ENCODE measurements around the gene SPAG17.

The SPAG17 gene

DNA sequence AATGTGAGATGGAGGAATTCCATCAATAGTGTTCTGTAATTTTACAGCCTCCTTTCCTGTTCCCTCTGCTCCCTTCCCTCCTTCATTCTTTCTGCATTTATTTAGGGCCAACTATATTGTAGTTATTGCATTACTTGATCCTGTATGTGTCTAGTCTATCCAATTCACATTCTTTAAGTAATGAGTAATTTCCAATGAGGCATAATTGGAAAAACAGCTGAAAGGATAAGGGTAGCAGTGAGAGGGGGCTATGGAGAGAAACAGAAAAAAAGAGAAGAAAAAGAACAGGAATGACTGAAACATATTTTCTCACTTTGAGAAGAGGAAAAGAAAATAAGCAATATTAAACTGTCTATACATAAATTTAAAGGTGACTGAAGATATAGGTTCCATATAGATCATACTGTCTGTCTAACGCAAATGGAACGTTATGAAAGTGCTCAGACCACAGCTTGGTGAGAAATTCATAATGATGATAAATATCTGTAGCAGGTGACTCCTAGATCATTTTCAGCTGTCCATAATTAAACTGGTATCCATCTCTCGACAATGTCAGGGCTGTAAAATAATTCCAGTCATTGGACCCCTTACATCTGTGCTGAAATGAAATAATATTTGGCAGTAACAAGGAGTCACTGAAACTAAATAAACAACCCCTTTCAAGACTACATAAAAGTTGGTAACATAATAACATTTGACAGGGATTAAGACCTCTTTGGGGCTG lies 61.8 kb downstream of the SPAG17 start:
- no peaks in the 10 kb centered on the region for H3K27me3 ChIP-seq (ENCODE audit: insufficient read depth, poor library complexity, severe bottlenecking)
- TF ChIP-seq, protein P1, sequence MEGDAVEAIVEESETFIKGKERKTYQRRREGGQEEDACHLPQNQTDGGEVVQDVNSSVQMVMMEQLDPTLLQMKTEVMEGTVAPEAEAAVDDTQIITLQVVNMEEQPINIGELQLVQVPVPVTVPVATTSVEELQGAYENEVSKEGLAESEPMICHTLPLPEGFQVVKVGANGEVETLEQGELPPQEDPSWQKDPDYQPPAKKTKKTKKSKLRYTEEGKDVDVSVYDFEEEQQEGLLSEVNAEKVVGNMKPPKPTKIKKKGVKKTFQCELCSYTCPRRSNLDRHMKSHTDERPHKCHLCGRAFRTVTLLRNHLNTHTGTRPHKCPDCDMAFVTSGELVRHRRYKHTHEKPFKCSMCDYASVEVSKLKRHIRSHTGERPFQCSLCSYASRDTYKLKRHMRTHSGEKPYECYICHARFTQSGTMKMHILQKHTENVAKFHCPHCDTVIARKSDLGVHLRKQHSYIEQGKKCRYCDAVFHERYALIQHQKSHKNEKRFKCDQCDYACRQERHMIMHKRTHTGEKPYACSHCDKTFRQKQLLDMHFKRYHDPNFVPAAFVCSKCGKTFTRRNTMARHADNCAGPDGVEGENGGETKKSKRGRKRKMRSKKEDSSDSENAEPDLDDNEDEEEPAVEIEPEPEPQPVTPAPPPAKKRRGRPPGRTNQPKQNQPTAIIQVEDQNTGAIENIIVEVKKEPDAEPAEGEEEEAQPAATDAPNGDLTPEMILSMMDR (IDR thresholded peaks at IDR 0.05; ENCODE audit: poor library complexity, severe bottlenecking): no peak
- ATAC-seq (ENCODE audit: low read depth) (no peak; the same call in 2 of the 3 replicates), DNase-seq (ENCODE audit: low spot score) (no peak)
- no peak overlapping the region for H3K4me3 ChIP-seq (ENCODE audit: severe bottlenecking)
- peak overlapping the region; percentile 76 for H3K27ac ChIP-seq (ENCODE audit: poor library complexity, severe bottlenecking)
- H3K4me1 ChIP-seq (ENCODE audit: insufficient read depth, poor library complexity, severe bottlenecking): peaks cover 35% of the 10 kb centered on the region
- H3K9me3 ChIP-seq (ENCODE audit: severe bottlenecking): no peaks in the 10 kb centered on the region
- H3K36me3 ChIP-seq (ENCODE audit: low read depth): no peaks in the 10 kb centered on the region

DNA sequence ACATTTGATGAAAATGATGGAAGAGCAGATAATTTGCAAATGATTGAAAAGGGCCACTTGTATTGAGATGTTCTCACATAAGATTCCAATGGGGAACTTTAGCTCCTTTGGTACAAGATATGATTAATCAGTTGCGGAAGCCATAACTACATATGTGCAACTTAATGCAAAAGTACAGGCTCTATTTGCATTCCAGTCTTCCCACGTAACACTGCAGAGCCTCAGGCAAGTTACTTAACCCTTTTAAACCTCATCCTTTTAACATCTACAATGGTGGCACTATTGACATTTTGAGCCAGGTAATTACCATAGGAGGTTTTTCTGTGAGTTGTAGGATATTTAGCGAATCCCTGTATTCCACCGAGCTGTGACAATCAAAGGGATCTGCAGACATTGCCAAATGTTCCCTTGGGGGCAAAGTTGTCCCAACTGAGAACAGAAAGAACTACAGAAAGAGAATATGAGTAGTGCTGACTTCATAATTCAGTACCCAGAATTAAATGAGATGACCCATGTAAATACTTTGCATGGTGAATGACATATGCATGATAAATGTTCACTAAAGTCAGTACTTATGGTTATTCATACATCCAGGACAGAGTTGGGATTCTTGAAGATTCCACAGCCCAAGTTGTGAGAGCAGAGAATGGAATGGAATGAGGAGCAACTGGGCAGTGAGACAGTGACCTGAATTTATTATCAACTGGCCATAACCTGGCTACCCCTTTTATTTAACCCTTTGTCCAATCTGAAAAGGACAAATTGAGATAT lies 62.6 kb downstream of the SPAG17 start:
- Histone ChIP-seq H3K27ac (ENCODE audit: poor library complexity, severe bottlenecking) (peak overlapping the region; percentile 76), H3K4me1 (ENCODE audit: insufficient read depth, poor library complexity, severe bottlenecking) (peaks cover 37% of the 10 kb centered on the region), H3K4me3 (ENCODE audit: severe bottlenecking) (no peak overlapping the region), H3K27me3 (ENCODE audit: insufficient read depth, poor library complexity, severe bottlenecking) (no peaks in the 10 kb centered on the region), H3K9me3 (ENCODE audit: severe bottlenecking) (no peaks in the 10 kb centered on the region), H3K36me3 (ENCODE audit: low read depth) (no peaks in the 10 kb centered on the region)
- no peak for DNase-seq (ENCODE audit: low spot score)
- peak; percentile 91 for ATAC-seq (ENCODE audit: low read depth)
- TF ChIP-seq, protein P1 (IDR thresholded peaks at IDR 0.05; ENCODE audit: poor library complexity, severe bottlenecking): no peak

DNA sequence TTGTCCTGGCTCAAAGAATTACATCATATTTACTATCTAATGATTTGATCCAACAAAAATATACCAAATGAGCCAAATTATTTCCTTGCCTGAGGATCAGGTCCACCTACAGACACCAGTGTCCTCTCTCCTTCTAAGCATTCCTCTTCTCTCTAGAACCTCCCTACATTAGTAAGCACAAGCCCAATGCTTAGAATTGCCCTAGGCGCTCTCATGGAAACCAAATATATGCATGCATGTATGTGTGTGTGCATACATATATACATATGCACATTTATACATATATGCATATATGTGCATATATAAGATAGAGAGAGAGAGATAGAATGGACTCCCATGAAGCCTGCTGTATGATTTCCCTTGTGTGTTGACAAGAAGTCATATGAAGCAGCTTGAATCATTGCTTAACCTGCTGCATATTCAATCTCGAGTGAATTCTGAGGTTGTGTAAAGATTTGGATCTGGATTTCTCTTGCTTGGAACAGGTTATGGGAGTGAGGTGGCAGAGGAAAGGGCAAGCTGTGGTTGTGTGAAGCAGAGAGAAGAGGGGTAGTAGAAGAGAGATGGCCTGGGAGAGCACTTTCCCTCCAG lies 66.1 kb downstream of the SPAG17 start:
- Histone ChIP-seq H3K27ac (ENCODE audit: poor library complexity, severe bottlenecking) (peak overlapping the region; percentile 16), H3K4me3 (ENCODE audit: severe bottlenecking) (no peak overlapping the region), H3K27me3 (ENCODE audit: insufficient read depth, poor library complexity, severe bottlenecking) (no peaks in the 10 kb centered on the region), H3K36me3 (ENCODE audit: low read depth) (no peaks in the 10 kb centered on the region), H3K9me3 (ENCODE audit: severe bottlenecking) (no peaks in the 10 kb centered on the region), H3K4me1 (ENCODE audit: insufficient read depth, poor library complexity, severe bottlenecking) (peaks cover 49% of the 10 kb centered on the region)
- ATAC-seq (ENCODE audit: low read depth) (no peak), DNase-seq (ENCODE audit: low spot score) (no peak)
- TF ChIP-seq, protein P1 (IDR thresholded peaks at IDR 0.05; ENCODE audit: poor library complexity, severe bottlenecking): no peak

DNA sequence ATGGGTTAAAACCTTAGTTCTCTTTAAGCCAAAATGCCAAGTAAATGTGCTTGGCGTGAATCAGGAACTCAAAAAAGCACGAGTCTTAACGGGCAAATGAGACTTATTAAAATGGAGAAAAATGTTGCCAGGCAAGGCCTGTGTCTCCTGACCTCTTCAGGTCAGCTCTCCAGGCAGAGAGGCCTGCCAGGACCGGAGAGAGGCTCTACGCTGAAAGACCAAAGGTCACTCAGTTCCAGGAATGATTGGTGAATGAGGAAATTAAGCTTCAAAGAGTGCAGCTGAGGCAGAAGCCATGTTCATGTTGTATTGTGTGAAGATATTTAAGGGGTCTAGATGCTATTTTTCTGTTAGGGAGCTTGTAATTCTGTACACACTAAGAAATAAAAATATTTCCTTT lies 66.6 kb downstream of the SPAG17 start:
- Histone ChIP-seq H3K9me3 (ENCODE audit: severe bottlenecking) (no peaks in the 10 kb centered on the region), H3K27me3 (ENCODE audit: insufficient read depth, poor library complexity, severe bottlenecking) (no peaks in the 10 kb centered on the region), H3K36me3 (ENCODE audit: low read depth) (no peaks in the 10 kb centered on the region), H3K27ac (ENCODE audit: poor library complexity, severe bottlenecking) (peak overlapping the region; percentile 16), H3K4me1 (ENCODE audit: insufficient read depth, poor library complexity, severe bottlenecking) (peaks cover 50% of the 10 kb centered on the region), H3K4me3 (ENCODE audit: severe bottlenecking) (no peak overlapping the region)
- no peak for DNase-seq (ENCODE audit: low spot score)
- ATAC-seq (ENCODE audit: low read depth): no peak
- TF ChIP-seq, protein P1 (IDR thresholded peaks at IDR 0.05; ENCODE audit: poor library complexity, severe bottlenecking): no peak
